Measurements from ENCODE around the gene PLP1.
A peak's percentile ranks its signal among the peaks of the same experiment; 100 is the strongest.

Gene PLP1

DNA sequence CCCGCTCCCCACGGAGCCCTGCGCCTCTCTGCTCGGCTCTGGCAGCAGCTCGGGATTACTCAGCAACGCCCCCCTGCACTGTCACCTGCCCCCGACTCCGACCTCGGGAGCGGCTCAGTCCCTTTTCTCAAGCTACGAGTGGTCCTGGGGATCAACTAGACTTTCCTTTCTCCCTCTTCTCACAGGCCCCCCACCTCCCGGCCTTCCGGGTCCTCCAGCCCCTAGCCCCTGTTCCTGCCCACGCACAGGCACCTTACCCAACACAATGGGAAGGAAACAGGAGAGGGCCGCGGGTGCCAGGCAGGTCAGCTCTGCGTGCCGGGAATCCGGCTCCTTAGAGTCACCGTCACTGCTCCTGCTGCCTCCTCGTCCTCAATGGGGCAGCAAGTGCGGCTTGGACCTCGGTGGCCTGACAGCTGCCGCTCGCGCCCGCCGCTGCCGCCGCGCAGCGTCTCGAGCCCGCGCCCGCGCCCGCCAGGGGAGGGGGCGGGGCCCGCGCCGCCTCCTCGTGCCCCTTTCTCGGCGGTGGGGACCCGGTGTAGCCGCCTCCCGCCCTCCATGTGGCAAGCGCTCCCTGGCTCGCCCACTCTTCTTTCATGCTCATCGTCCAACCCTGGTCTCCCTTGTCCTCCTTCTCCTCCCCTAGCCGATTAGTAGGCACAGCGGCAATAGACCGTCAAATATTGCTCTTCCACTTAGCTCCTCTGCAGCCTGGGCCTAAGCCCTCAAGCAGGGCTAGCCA is 55.3 kb downstream of the PLP1 start, which contains the start of gene RAB9B:
Gene RAB9B, minus strand, starts transcription at position 455 of the 742 bp plus-strand sequence. CDS start 6,473 bp downstream, outside the sequence.
- peak; percentile 5 for DNase-seq

DNA sequence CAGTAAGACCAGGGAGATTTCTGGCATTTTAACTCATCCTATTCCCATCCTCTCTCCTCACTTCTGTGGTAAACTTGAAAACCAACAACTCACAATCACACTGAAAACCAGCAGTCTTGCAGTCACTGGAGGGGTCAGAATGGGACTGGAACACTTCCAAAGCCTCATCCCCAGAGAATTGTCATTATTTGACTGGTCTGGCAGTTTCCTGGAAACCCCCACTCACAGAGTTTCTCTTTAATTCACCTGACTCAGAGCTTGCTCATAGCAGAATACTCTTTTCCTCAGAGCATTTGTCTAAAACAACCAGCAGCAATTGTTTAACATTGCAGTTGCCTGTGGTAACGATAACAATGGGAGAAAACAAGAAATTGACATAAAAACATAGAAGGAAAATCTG is 62.8 kb downstream of the PLP1 start:
- no peak for DNase-seq
